Tibial nerve (tissue), 4 donors: Measurements from ENCODE around the gene RTN3.

ENCODE experiments used
- CTCF ChIP-seq, 5 experiments: fragments of 200-600 bp in 3 of 5; fragments of 450-650 bp in 2 of 5; sonication (generic) in 3 of 5; IDR thresholded peaks; one replicate each; pipeline ENCODE4 v1.5.1; 2016 to 2019; ENCODE audit warnings: antibody characterized with exemption in 5 of 5, mild to moderate bottlenecking in 3 of 5, moderate library complexity in 2 of 5
- EP300 ChIP-seq, 2 donors: sonication (generic); formaldehyde crosslinking; IDR thresholded peaks; one replicate each; pipeline ENCODE4 v1.6.1; 2017; ENCODE audit warnings: antibody characterized with exemption in 2 of 2, mild to moderate bottlenecking in 1 of 2
- POLR2A ChIP-seq, 2 donors: fragments of 450-650 bp; IDR thresholded peaks; one replicate each; pipeline ENCODE4 v1.6.1; 2017; ENCODE audit warnings: antibody characterized with exemption in 2 of 2, mild to moderate bottlenecking in 2 of 2, moderate library complexity in 2 of 2

- TF ChIP-seq CTCF (IDR thresholded peaks at IDR 0.05) (no peak), POLR2A (IDR thresholded peaks at IDR 0.05) (no peak), EP300 (IDR thresholded peaks at IDR 0.05) (no peak)
Measured at GRCh38 chr11:63673579-63673978, 7.7 kb upstream of the RTN3 start.
